HepG2 (cell line): ENCODE results near the gene RUSF1. TPM values are rescaled to one million over a fixed set of nuclear protein-coding genes. Genes with fewer than 3 reads are reported as not detected.

Experiments used
- ATAC-seq: fragments of 200-7000 bp; cut with Tn5 transposase; 3 replicates; pipeline ENCODE4 v1.9.1; 2020; ENCODE audit warnings: mild to moderate bottlenecking, moderate library complexity
- Bru-seq: library from RNA; stranded (reverse); fragments of 400-500 nt; gene quantifications from one replicate; lab custom pipeline; 2021; lab: Mats Ljungman, UMichigan
- BruChase-seq, 2 experiments: library from RNA; stranded (reverse); fragments of 400-500 nt; gene quantifications; one replicate each; lab custom pipeline; 2021; lab: Mats Ljungman, UMichigan
- BruUV-seq: library from RNA; stranded (reverse); fragments of 400-500 nt; replicated peaks from 2 replicates; lab custom pipeline; 2021; lab: Mats Ljungman, UMichigan
- CTCF ChIA-PET: fragments of 300-600 bp; formaldehyde crosslinking; extraction: SDS; loops from one replicate; lab custom pipeline; 2021; ENCODE audit warnings: low total read pairs, inconsistent platforms, low intra/inter-chr PET ratio; lab: Yijun Ruan, JAX
- POLR2A ChIA-PET: fragments of 350-600 bp; sonication (Branson Sonifier 250); formaldehyde crosslinking; loops from one replicate; lab custom pipeline; 2020; ENCODE audit warnings: antibody characterized with exemption, inconsistent platforms; lab: Yijun Ruan, JAX
- DNase-seq: peaks from one replicate; pipeline ENCODE4 v3.0.0-alpha.2; 2015; ENCODE audit warnings: low spot score
- FAIRE-seq: peaks from 3 replicates; lab custom pipeline; 2011; peaks lifted over from hg19 to GRCh38; lab: Jason Lieb, UNC
- H2AFZ ChIP-seq: one replicate; pipeline ENCODE4 v1.6.1; 2011; ENCODE audit warnings: low read length, inconsistent platforms
- H3K27ac ChIP-seq: fragments of 300-600 bp; 3 replicates; pipeline ENCODE4 v1.8.0; 2011; ENCODE audit warnings: mixed run types, mild to moderate bottlenecking, mixed read lengths, low read length, inconsistent platforms; ENCODE audit not compliant: insufficient read depth; ENCODE audit errors: extremely low read length
- H3K27me3 ChIP-seq, 2 experiments: fragments of 200-600 bp in 1 of 2; 2 replicates in 1 of 2; 3 replicates in 1 of 2; pipeline versions ENCODE4 v1.6.0 to v1.8.0; 2011; ENCODE audit warnings: low read length in 2 of 2, mild to moderate bottlenecking in 2 of 2, moderate library complexity in 2 of 2, inconsistent platforms in 1 of 2; ENCODE audit not compliant: insufficient read depth in 2 of 2, control insufficient read depth in 1 of 2
- H3K36me3 ChIP-seq, 2 experiments: fragments of 200-600 bp in 1 of 2; replicated peaks in 1 of 2; 2 replicates in 1 of 2; 3 replicates in 1 of 2; pipeline versions ENCODE4 v1.5.1 to v1.8.0; 2011; ENCODE audit warnings: low read length in 2 of 2, inconsistent platforms in 1 of 2; ENCODE audit not compliant: insufficient read depth in 2 of 2, control insufficient read depth in 1 of 2
- H3K4me1 ChIP-seq: 2 replicates; pipeline ENCODE4 v1.5.1; 2012; ENCODE audit warnings: low read length, inconsistent platforms; ENCODE audit not compliant: insufficient read depth
- H3K4me2 ChIP-seq: 2 replicates; pipeline ENCODE4 v1.6.0; 2011; ENCODE audit warnings: low read depth, low read length, inconsistent platforms
- H3K4me3 ChIP-seq, 3 experiments: fragments of 200-600 bp in 1 of 3; sonication (generic), shearing (Covaris generic) in 1 of 3; replicated peaks in 1 of 3; 2 replicates each; pipeline ENCODE4 v1.5.1; 2011 to 2016; ENCODE audit warnings: low read length in 3 of 3, inconsistent platforms in 2 of 3, low read depth in 2 of 3, mild to moderate bottlenecking in 2 of 3, control low read depth in 1 of 3, mixed read lengths in 1 of 3; ENCODE audit not compliant: insufficient read depth in 1 of 3
- H3K79me2 ChIP-seq: one replicate; pipeline ENCODE4 v1.6.1; 2011; ENCODE audit warnings: low read length, inconsistent platforms; ENCODE audit not compliant: insufficient read depth
- H3K9ac ChIP-seq: 2 replicates; pipeline ENCODE4 v1.6.0; 2011; ENCODE audit warnings: mild to moderate bottlenecking, low read depth, low read length, inconsistent platforms; ENCODE audit not compliant: insufficient read depth
- H3K9me3 ChIP-seq: 2 replicates; pipeline ENCODE4 v1.5.1; 2012; ENCODE audit warnings: mild to moderate bottlenecking, low read length
- H4K20me1 ChIP-seq: 2 replicates; pipeline ENCODE4 v1.6.0; 2011; ENCODE audit warnings: inconsistent platforms, mild to moderate bottlenecking, low read length, moderate library complexity; ENCODE audit not compliant: insufficient read depth
- AKAP8 ChIP-seq: sonication (generic); formaldehyde crosslinking; IDR thresholded peaks from 2 replicates; pipeline ENCODE4 v1.5.1; 2020; ENCODE audit warnings: mild to moderate bottlenecking, missing genetic modification reagents
- ATF7-NPFF ChIP-seq: sonication (generic); formaldehyde crosslinking; IDR thresholded peaks from 2 replicates; pipeline ENCODE4 v1.8.1; 2023; ENCODE audit warnings: mild to moderate bottlenecking, low read depth, missing genetic modification reagents, moderate library complexity
- FOXO4 ChIP-seq: sonication (generic); formaldehyde crosslinking; conservative IDR thresholded peaks from 2 replicates; pipeline ENCODE4 v1.8.1; 2023; ENCODE audit warnings: missing genetic modification reagents
- KMT2A ChIP-seq: sonication (generic); formaldehyde crosslinking; IDR thresholded peaks from 2 replicates; pipeline ENCODE4 v1.4.0; 2020; ENCODE audit warnings: missing genetic modification reagents
- RAD21 ChIP-seq: fragments of 450-650 bp; formaldehyde crosslinking; IDR thresholded peaks from 2 replicates; pipeline ENCODE4 v1.5.0; 2020; ENCODE audit warnings: mild to moderate bottlenecking
- SP140L ChIP-seq: sonication (generic); formaldehyde crosslinking; IDR thresholded peaks from 2 replicates; pipeline ENCODE4 v1.4.0; 2020; ENCODE audit warnings: missing genetic modification reagents, borderline replicate concordance
- TFAP4 ChIP-seq: sonication (generic); IDR thresholded peaks from 2 replicates; pipeline ENCODE4 v1.6.1; 2016; ENCODE audit warnings: low read depth, borderline replicate concordance
- TIGD3 ChIP-seq: sonication (generic); formaldehyde crosslinking; IDR thresholded peaks from 2 replicates; pipeline ENCODE4 v1.5.1; 2020; ENCODE audit warnings: mild to moderate bottlenecking, missing genetic modification reagents, borderline replicate concordance
- ZNF234 ChIP-seq: sonication (generic); formaldehyde crosslinking; conservative IDR thresholded peaks from 2 replicates; pipeline ENCODE4 v1.5.1; 2020; ENCODE audit warnings: mild to moderate bottlenecking, missing genetic modification reagents
- ZNF460 ChIP-seq: sonication (generic); formaldehyde crosslinking; IDR thresholded peaks from 2 replicates; pipeline ENCODE4 v1.5.1; 2020; ENCODE audit warnings: missing genetic modification reagents, mild to moderate bottlenecking, borderline replicate concordance
- ZNF570 ChIP-seq: sonication (generic); formaldehyde crosslinking; IDR thresholded peaks from 2 replicates; pipeline ENCODE4 v1.4.0; 2020; ENCODE audit warnings: mild to moderate bottlenecking, missing genetic modification reagents, borderline replicate concordance
- ZNF709 ChIP-seq: sonication (generic); formaldehyde crosslinking; IDR thresholded peaks from 2 replicates; pipeline ENCODE4 v1.5.0; 2020; ENCODE audit warnings: mild to moderate bottlenecking, missing genetic modification reagents
- ZSCAN22 ChIP-seq: sonication (generic); formaldehyde crosslinking; IDR thresholded peaks from 2 replicates; pipeline ENCODE4 v1.4.0; 2020; ENCODE audit warnings: mild to moderate bottlenecking, missing genetic modification reagents
- WGBS: methylation state at CpG from one replicate; pipeline ENCODE4 v1.1.6; 2017; ENCODE audit warnings: low lambda C conversion rate; 5-methylcytosine and 5-hydroxymethylcytosine counted together
- in situ Hi-C: cut with HindIII; loops from 2 replicates; pipeline ENCODE4 v1.10.0; 2017; ENCODE audit warnings: low pct_unique_long_range_greater_than_20kb; ENCODE audit not compliant: extremely low pct_ligation_motif_present
- intact Hi-C: fragments of 100-400 bp; cut with micrococcal nuclease; formaldehyde crosslinking; loops from one replicate; pipeline ENCODE4 v1.10.0; 2022; ENCODE audit not compliant: unreplicated experiment
- long read RNA-seq, 2 experiments: library from RNA in 1 of 2; library from polyadenylated mRNA in 1 of 2; stranded (forward) in 1 of 2; unstranded in 1 of 2; transcript quantifications; one replicate each; pipeline ENCODE4 v2.0.0, GENCODE V29; 2019 to 2022
- polyA minus RNA-seq, 3 experiments: library from RNA; depleted of rRNA, polyadenylated mRNA; stranded (reverse); fragments of >200 nt; gene quantifications; 2 replicates each; pipeline ENCODE4 v1.2.3, GENCODE V29; 2011; ENCODE audit warnings: low replicate concordance in 1 of 3
- polyA plus RNA-seq, 8 experiments: library from polyadenylated mRNA; depleted of rRNA in 3 of 8; stranded (reverse) in 7 of 8; unstranded in 1 of 8; fragments of >200 nt; fragmentation: Illumina TruSeq in 4 of 8; extraction: Trizol in 4 of 8; gene quantifications; 2 replicates each; pipeline versions ENCODE4 v1.2.1 to v1.2.3, GENCODE V29; 2011 to 2016; ENCODE audit warnings: low read depth in 4 of 8, missing spikeins in 1 of 8, mixed read lengths in 1 of 8; ENCODE audit not compliant: insufficient read depth in 1 of 8
- total RNA-seq, 5 experiments: library from RNA; depleted of rRNA; stranded (reverse); fragments of >200 nt; fragmentation: Illumina TruSeq; extraction: Trizol; gene quantifications; 2 replicates each; pipeline ENCODE4 v1.2.3, GENCODE V29; 2016; ENCODE audit warnings: low read depth in 1 of 5

Gene RUSF1
- total RNA-seq (2016; rRNA removed; fragmentation: Illumina TruSeq; extraction: Trizol) = 18.3 and 40.8 TPM in 2 replicates
- total RNA-seq (2016; cell fraction: cytosol; rRNA removed; fragmentation: Illumina TruSeq; extraction: Trizol; ENCODE audit: low read depth) = 8.5 and 8.7 TPM in 2 replicates
- 16.7 and 41.4 TPM in 2 replicates for total RNA-seq (2016; cell fraction: insoluble cytoplasmic fraction; rRNA removed; fragmentation: Illumina TruSeq; extraction: Trizol)
- 10.5 and 11.4 TPM in 2 replicates for total RNA-seq (2016; cell fraction: membrane; rRNA removed; fragmentation: Illumina TruSeq; extraction: Trizol)
- total RNA-seq (2016; cell fraction: nucleus; rRNA removed; fragmentation: Illumina TruSeq; extraction: Trizol) = 48.9 and 60.3 TPM in 2 replicates
- polyA plus RNA-seq (2011; rRNA removed) = 50.2 and 69.9 TPM in 2 replicates
- polyA plus RNA-seq (2011; cell fraction: cytosol; rRNA removed) = 28.1 and 38.9 TPM in 2 replicates
- polyA plus RNA-seq (2011; cell fraction: nucleus; rRNA removed) = 352 and 416 TPM in 2 replicates
- 53.4 and 53.6 TPM in 2 replicates for polyA plus RNA-seq (2012)
- polyA plus RNA-seq (2016; cell fraction: cytosol; fragmentation: Illumina TruSeq; extraction: Trizol; ENCODE audit: low read depth) = 5.4 TPM in 2 replicates
- polyA plus RNA-seq (2016; cell fraction: insoluble cytoplasmic fraction; fragmentation: Illumina TruSeq; extraction: Trizol; ENCODE audit: low read depth) = 15.6 and 18.6 TPM in 2 replicates
- polyA plus RNA-seq (2016; cell fraction: membrane; fragmentation: Illumina TruSeq; extraction: Trizol; ENCODE audit: low read depth) = 8.3 and 8.9 TPM in 2 replicates
- 132 and 141 TPM in 2 replicates for polyA plus RNA-seq (2016; cell fraction: nucleus; fragmentation: Illumina TruSeq; extraction: Trizol; ENCODE audit: insufficient read depth, low read depth)
- polyA minus RNA-seq (2011; rRNA and poly(A)+ RNA removed; ENCODE audit: low replicate concordance) = 53.9 and 91.0 TPM in 2 replicates
- 21.0 and 32.2 TPM in 2 replicates for polyA minus RNA-seq (2011; cell fraction: cytosol; rRNA and poly(A)+ RNA removed)
- polyA minus RNA-seq (2011; cell fraction: nucleus; rRNA and poly(A)+ RNA removed) = 61.2 and 62.3 TPM in 2 replicates
- percentile 87 among the genes with signal in this experiment for Bru-seq, nascent RNA
- percentile 64 among the genes with signal in this experiment for BruChase-seq, experiment 1, labeled RNA remaining after a 6-hour chase
- percentile 65 among the genes with signal in this experiment for BruChase-seq, experiment 2, labeled RNA remaining after a 2-hour chase
- long read RNA-seq, experiment 1, transcript C16orf58-201 (13 exons, 2,793 nt) = major isoform, 7 of 14 reads
- long read RNA-seq, experiment 1, partial matches to known transcripts = 1 of 14 reads
- long read RNA-seq, experiment 1, other reads (novel, unspliced or antisense) = 6 of 14 reads
- long read RNA-seq, experiment 2, transcript C16orf58-201 (13 exons, 2,793 nt) = major isoform, 72 of 114 reads
- long read RNA-seq, experiment 2, partial matches to known transcripts = 17 of 114 reads
- long read RNA-seq, experiment 2, other reads (novel, unspliced or antisense) = 23 of 114 reads

DNA sequence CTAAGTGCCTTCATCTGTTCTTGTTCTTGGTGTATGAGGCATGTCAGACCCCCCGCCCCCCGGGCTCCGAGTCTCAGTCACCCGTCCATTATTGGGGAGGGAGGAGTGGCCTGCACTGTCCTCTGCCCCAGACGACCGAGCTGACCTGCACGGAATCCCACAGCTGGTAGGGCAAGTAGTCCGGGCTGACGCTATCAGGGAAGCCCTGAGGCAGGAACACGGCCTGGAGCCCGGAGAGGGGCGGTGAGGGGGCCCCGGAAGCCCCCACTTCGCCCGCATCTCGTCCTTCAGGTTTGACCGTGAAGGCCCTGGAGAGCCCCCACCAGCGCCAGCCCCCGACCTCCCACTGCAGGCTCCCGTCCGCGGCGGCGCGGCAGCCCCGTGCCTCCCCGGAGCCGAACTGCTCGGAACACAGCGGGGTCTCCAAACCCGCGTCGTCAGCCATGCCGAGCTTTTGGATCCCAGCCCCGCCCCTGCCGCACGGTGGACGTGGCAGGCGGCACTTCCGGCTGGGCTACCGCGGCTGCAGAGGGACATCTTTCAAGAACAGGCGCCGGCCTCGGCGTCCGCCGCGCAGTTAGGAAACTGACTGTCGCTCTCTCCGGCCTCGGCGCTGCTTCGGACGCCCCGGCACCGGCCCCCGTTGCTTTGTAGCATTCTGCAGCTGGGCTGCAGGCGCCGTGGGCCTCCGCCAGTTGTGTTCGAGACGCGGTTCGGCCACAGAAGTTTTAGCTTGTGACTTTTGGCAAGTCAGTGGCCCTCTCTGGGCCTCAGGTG lies at the start of gene RUSF1:
Gene RUSF1 (minus strand): TSS at position 463 of the 777 bp plus-strand sequence. CDS start 18 bp downstream, at position 445.
- FAIRE-seq (no peak), DNase-seq (peak; percentile 89), ATAC-seq (peak; percentile 93)
- peaks cover 18% of the 10 kb centered on the region for H3K79me2 ChIP-seq
- peak within 1 kb of the TSS; percentile 98 for H3K9ac ChIP-seq
- WGBS = under 1% methylated on average over 20 of the region's 65 CpGs
- peaks cover 0 to 6% of the 10 kb centered on the region in 2 experiments; a peak in 2 of 5 replicates for H3K27me3 ChIP-seq
- H3K4me3 ChIP-seq = peak within 1 kb of the TSS; percentile 90 to 98 (median 90)
- peak within 1 kb of the TSS; percentile 43 for H2AFZ ChIP-seq
- peaks cover 0 to 9% of the 10 kb centered on the region in 2 experiments; a peak in 2 of 5 replicates for H3K36me3 ChIP-seq
- H3K4me2 ChIP-seq = peak within 1 kb of the TSS; percentile 89
- TSS peak; percentile 70 for BruUV-seq
- H3K4me1 ChIP-seq = peaks cover 46% of the 10 kb centered on the region
- intact Hi-C loops (loop anchor here (2.0 to 5.0 kb wide), 4 partner anchors 31 to 364 kb away; partner anchors contain the start of genes ARMC5 and ZNF267), in situ Hi-C loops (no loop called here)
- H3K27ac ChIP-seq = peak within 1 kb of the TSS; percentile 89
- no peaks in the 10 kb centered on the region for H4K20me1 ChIP-seq
- no peaks in the 10 kb centered on the region for H3K9me3 ChIP-seq
- ChIA-PET CTCF (no interaction called here), POLR2A (interaction anchor here (0.6 to 3.1 kb wide), 21 partner anchors 10 to 434 kb away, joined by 3 to 40 read pairs (median 5); partner anchors contain the start of genes ARMC5, KAT8, SLC5A2 and TGFB1I1)
- peak; percentile 99 for TF ChIP-seq KMT2A (CRISPR knock-in tag)
- TF ChIP-seq SP140L (CRISPR knock-in tag) = peak; percentile 64; the same call in 1 of the 2 replicates
- TF ChIP-seq TFAP4 = no peak; the same call in 1 of the 2 replicates
- peak; percentile 64; the same call in 1 of the 2 replicates for TF ChIP-seq ZNF234
- peak; percentile 97 for TF ChIP-seq ATF7-NPFF (CRISPR knock-in tag)
- no peak for TF ChIP-seq ZSCAN22 (CRISPR knock-in tag)
- TF ChIP-seq ZNF460 = no peak; the same call in 1 of the 2 replicates
- TF ChIP-seq ZNF709 (CRISPR knock-in tag) = peak; percentile 94
- TF ChIP-seq AKAP8 (CRISPR knock-in tag) = peak; percentile 92
- TF ChIP-seq FOXO4 (CRISPR knock-in tag) = no peak
- TF ChIP-seq RAD21 (CRISPR knock-in tag) = peak; percentile 42
- TF ChIP-seq TIGD3 (CRISPR knock-in tag) = no peak
- TF ChIP-seq ZNF570 (CRISPR knock-in tag) = 0 out of 2 replicates have a peak, but pooled peaks have one; percentile 53
